WTC11 (cell line): ENCODE results near the gene ABHD15. TPM values are rescaled to one million over a fixed set of nuclear protein-coding genes. Genes with fewer than 3 reads are reported as not detected.

Experiments used
- ATAC-seq: fragments of 200-7000 bp; cut with Tn5 transposase; 2 replicates; pipeline ENCODE4 v1.10.0; 2021; ENCODE audit warnings: mild to moderate bottlenecking, moderate library complexity
- CTCF ChIA-PET: fragments of 300-600 bp; sonication (Branson Sonifier 250); formaldehyde crosslinking; loops from one replicate; lab custom pipeline; 2021; ENCODE audit warnings: antibody characterized with exemption; lab: Charles Lee
- POLR2A ChIA-PET: fragments of 350-600 bp; sonication (Branson Sonifier 250); formaldehyde crosslinking; loops from one replicate; lab custom pipeline; 2021; ENCODE audit warnings: antibody characterized with exemption; lab: Charles Lee
- DNase-seq: peaks from one replicate; pipeline ENCODE4 v3.0.0; 2021; ENCODE audit warnings: low spot score
- H3K27ac Mint-ChIP-seq: 2 replicates; pipeline ENCODE4 v1.8.0; 2021; ENCODE audit warnings: mixed read lengths
- H3K27me3 Mint-ChIP-seq: 2 replicates; pipeline ENCODE4 v1.8.0; 2021; ENCODE audit warnings: low read depth, mild to moderate bottlenecking, moderate library complexity, mixed read lengths
- H3K36me3 Mint-ChIP-seq: 2 replicates; pipeline ENCODE4 v1.8.0; 2021; ENCODE audit warnings: mixed read lengths
- H3K4me1 Mint-ChIP-seq: 2 replicates; pipeline ENCODE4 v1.8.0; 2022; ENCODE audit warnings: mixed read lengths
- H3K4me3 Mint-ChIP-seq: 2 replicates; pipeline ENCODE4 v1.8.0; 2021; ENCODE audit warnings: mild to moderate bottlenecking, moderate library complexity, mixed read lengths
- H3K9me3 Mint-ChIP-seq: 2 replicates; pipeline ENCODE4 v1.8.0; 2021; ENCODE audit warnings: mixed read lengths
- ETV6 ChIP-seq: sonication (generic); formaldehyde crosslinking; IDR thresholded peaks from 2 replicates; pipeline ENCODE4 v1.8.1; 2022; ENCODE audit warnings: mild to moderate bottlenecking, missing genetic modification reagents
- JAZF1 ChIP-seq: fragments of 250-450 bp; sonication (Bioruptor Pico); IDR thresholded peaks from 2 replicates; pipeline ENCODE4 v1.9.0; 2021; ENCODE audit warnings: moderate library complexity, mild to moderate bottlenecking, inconsistent platforms
- KAT7 ChIP-seq: sonication (generic); formaldehyde crosslinking; IDR thresholded peaks from 2 replicates; pipeline ENCODE4 v1.8.1; 2023; ENCODE audit warnings: missing genetic modification reagents, mild to moderate bottlenecking, borderline replicate concordance
- NFATC4 ChIP-seq: fragments of 250-450 bp; sonication (Bioruptor Pico); IDR thresholded peaks from 2 replicates; pipeline ENCODE4 v1.9.0; 2021; ENCODE audit warnings: mild to moderate bottlenecking
- SMAD4 ChIP-seq: sonication (generic); formaldehyde crosslinking; IDR thresholded peaks from 2 replicates; pipeline ENCODE4 v1.8.0; 2022; ENCODE audit warnings: mild to moderate bottlenecking, missing genetic modification reagents
- SP1 ChIP-seq: sonication (generic); formaldehyde crosslinking; conservative IDR thresholded peaks from 2 replicates; pipeline ENCODE4 v1.8.1; 2022; ENCODE audit warnings: missing genetic modification reagents
- TCF7 ChIP-seq: sonication (generic); formaldehyde crosslinking; IDR thresholded peaks from 2 replicates; pipeline ENCODE4 v1.8.0; 2022; ENCODE audit warnings: mild to moderate bottlenecking, low read depth, missing genetic modification reagents, moderate library complexity
- ZNF232 ChIP-seq: sonication (generic); formaldehyde crosslinking; IDR thresholded peaks from 2 replicates; pipeline ENCODE4 v1.8.0; 2022; ENCODE audit warnings: mild to moderate bottlenecking, missing genetic modification reagents
- ZNF396 ChIP-seq: fragments of 250-450 bp; sonication (Bioruptor Pico); IDR thresholded peaks from 2 replicates; pipeline ENCODE4 v1.8.0; 2021; ENCODE audit warnings: mild to moderate bottlenecking, moderate library complexity, borderline replicate concordance
- ZNF423 ChIP-seq: fragments of 250-450 bp; sonication (Bioruptor Pico); IDR thresholded peaks from 2 replicates; pipeline ENCODE4 v2.1.2; 2022; ENCODE audit warnings: mild to moderate bottlenecking, moderate library complexity
- total RNA-seq: library from RNA; stranded (reverse); gene quantifications from 3 replicates; pipeline ENCODE4 v1.2.3, GENCODE V29; 2021
- TF ChIP-seq, protein P1 (sequence below): sonication (generic); formaldehyde crosslinking; IDR thresholded peaks from 2 replicates; pipeline ENCODE4 v1.8.0; 2022; ENCODE audit warnings: mild to moderate bottlenecking, missing genetic modification reagents
- TF ChIP-seq, protein P2 (sequence below): fragments of 250-450 bp; sonication (Bioruptor Pico); IDR thresholded peaks from 2 replicates; pipeline ENCODE4 v1.9.0; 2021; ENCODE audit warnings: moderate library complexity, mild to moderate bottlenecking, inconsistent platforms, borderline replicate concordance
- TF ChIP-seq, protein P3 (sequence below): sonication (generic); formaldehyde crosslinking; IDR thresholded peaks from 2 replicates; pipeline ENCODE4 v1.8.0; 2022; ENCODE audit warnings: missing genetic modification reagents
- TF ChIP-seq, protein P4 (sequence below): fragments of 250-450 bp; sonication (Bioruptor Pico); IDR thresholded peaks from 2 replicates; pipeline ENCODE4 v2.1.2; 2022; ENCODE audit warnings: mild to moderate bottlenecking, moderate library complexity
- TF ChIP-seq, protein P5 (sequence below): sonication (generic); formaldehyde crosslinking; IDR thresholded peaks from 2 replicates; pipeline ENCODE4 v1.8.0; 2023; ENCODE audit warnings: missing genetic modification reagents
- TF ChIP-seq, protein P6 (sequence below): sonication (generic); formaldehyde crosslinking; IDR thresholded peaks from 2 replicates; pipeline ENCODE4 v1.8.1; 2023; ENCODE audit warnings: mild to moderate bottlenecking, moderate library complexity, missing genetic modification reagents
- TF ChIP-seq, protein P7 (sequence below): sonication (generic); formaldehyde crosslinking; IDR thresholded peaks from 2 replicates; pipeline ENCODE4 v1.8.1; 2022; ENCODE audit warnings: missing genetic modification reagents, borderline replicate concordance

The ABHD15 gene
- total RNA-seq, 1 experiment from 2014 or later = 2.8 TPM

DNA sequence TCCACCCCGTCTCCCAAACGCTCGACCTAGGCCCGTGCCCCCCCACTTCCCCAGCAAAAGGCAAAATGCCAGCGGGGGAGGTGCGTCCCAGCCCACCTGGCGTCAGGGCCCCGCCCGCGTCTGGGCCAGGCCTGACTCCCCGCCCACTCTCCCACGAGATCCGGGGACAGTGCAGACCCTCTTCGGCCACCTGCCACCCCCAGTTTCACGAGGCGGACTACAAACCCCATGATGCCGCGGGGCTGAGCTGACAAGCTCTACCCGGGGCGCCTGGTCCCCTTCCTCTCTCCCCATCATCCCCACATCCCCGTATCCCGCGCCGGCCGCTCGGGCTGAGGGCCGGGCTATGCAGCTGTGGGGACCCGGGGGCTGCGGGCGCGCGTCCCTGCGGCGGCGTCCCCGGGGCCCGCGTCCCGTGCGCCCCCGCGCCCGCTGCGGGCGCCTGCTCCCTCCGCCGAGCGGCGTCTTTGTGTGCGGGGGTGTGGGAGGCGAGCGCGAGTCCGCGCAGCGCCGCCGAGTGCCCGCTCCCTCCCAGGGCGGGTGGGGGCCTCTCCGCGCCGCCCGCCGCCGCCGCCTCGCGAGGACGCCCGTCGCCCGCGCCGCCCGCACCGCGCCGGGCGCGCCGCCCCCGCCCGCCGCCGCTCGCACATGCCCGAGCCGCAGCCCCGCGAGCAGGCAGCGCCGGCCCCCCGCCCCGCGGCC, 26.2 kb upstream of the ABHD15 start, which contains the start of gene ANKRD13B:
TSS of gene ANKRD13B (plus strand) at position 283 of the 702 bp plus-strand sequence. CDS start 490 bp downstream, outside the sequence.
- ATAC-seq (no peak), DNase-seq (peak; percentile 71)
- peak within 1 kb of the TSS; percentile 91 for H3K27ac Mint-ChIP-seq
- ChIA-PET CTCF (interaction anchor here (0.9 to 4.7 kb wide), 20 partner anchors 9 to 447 kb away, joined by 3 to 272 read pairs (median 8); partner anchors contain the start of genes ABHD15, CORO6, SSH2 and TP53I13), POLR2A (interaction anchor here (0.6 to 3.1 kb wide), 4 partner anchors 20 to 40 kb away, joined by 3 to 12 read pairs (median 4); partner anchors contain the start of gene ABHD15)
- no peaks in the 10 kb centered on the region for H3K36me3 Mint-ChIP-seq
- TF ChIP-seq ZNF396 (CRISPR knock-in tag) = no peak
- TF ChIP-seq, protein P1, sequence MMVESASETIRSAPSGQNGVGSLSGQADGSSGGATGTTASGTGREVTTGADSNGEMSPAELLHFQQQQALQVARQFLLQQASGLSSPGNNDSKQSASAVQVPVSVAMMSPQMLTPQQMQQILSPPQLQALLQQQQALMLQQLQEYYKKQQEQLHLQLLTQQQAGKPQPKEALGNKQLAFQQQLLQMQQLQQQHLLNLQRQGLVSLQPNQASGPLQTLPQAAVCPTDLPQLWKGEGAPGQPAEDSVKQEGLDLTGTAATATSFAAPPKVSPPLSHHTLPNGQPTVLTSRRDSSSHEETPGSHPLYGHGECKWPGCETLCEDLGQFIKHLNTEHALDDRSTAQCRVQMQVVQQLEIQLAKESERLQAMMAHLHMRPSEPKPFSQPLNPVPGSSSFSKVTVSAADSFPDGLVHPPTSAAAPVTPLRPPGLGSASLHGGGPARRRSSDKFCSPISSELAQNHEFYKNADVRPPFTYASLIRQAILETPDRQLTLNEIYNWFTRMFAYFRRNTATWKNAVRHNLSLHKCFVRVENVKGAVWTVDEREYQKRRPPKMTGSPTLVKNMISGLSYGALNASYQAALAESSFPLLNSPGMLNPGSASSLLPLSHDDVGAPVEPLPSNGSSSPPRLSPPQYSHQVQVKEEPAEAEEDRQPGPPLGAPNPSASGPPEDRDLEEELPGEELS (CRISPR knock-in tag) = peak; percentile 52; the same call in 1 of the 2 replicates
- TF ChIP-seq, protein P2, sequence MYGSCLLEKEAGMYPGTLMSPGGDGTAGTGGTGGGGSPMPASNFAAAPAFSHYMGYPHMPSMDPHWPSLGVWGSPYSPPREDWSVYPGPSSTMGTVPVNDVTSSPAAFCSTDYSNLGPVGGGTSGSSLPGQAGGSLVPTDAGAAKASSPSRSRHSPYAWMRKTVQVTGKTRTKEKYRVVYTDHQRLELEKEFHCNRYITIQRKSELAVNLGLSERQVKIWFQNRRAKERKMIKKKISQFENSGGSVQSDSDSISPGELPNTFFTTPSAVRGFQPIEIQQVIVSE (CRISPR knock-in tag) = no peak
- TF ChIP-seq KAT7 (CRISPR knock-in tag) = no peak
- H3K27me3 Mint-ChIP-seq = peaks cover 4% of the 10 kb centered on the region; the same call in 1 of the 2 replicates
- no peaks in the 10 kb centered on the region for H3K9me3 Mint-ChIP-seq
- H3K4me1 Mint-ChIP-seq = peaks cover 55% of the 10 kb centered on the region
- peak within 1 kb of the TSS; percentile 87 for H3K4me3 Mint-ChIP-seq

DNA sequence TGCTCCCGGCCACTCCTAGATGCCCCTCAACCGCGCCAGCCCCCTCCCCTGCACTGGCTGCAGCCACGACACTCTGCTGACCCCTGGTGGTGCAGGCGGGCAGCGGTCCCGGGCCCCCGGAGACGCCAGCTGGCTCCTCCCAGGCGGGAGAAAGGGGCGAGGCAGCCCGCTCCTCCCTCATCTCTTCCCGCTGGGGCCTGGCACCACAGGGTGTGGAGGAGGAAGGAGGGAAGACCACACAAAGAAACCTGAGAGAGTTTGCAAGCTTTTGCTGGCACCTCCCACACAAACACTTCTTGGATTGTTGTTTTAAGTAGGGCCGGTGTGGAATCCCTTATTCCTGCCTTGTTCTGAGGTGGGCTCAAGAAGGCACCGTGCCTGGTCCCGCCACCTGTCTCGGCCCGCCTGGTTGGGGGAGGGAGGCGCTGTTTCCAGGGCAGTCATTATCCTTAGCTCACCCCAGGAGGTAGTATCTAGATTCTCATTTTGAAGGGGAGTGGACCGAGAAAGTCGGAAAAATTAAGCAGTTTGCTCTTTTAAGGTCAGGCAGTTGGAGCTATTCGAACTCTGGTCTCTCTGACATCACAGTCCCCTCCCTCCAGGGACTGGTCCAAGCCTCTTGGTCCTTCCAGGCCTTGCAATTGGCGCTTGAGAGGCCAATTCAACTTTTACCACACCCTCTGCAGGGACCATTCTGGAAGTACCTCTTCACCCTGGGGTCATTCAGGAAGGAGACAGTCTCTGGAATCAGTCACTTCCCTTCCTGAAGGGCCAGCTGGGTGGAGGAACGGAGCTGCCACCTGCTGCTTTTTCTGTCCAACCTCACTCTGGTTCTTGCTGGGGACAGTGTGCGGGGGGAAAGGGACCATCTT, 25.1 kb upstream of the ABHD15 start:
- peak; percentile 60 for ATAC-seq
- Mint-ChIP-seq H3K27ac (peak overlapping the region; percentile 91), H3K9me3 (no peaks in the 10 kb centered on the region), H3K36me3 (no peaks in the 10 kb centered on the region), H3K4me3 (peak overlapping the region; percentile 87), H3K4me1 (peaks cover 53% of the 10 kb centered on the region), H3K27me3 (peaks cover 4% of the 10 kb centered on the region; the same call in 1 of the 2 replicates)
- peak; percentile 99 for DNase-seq
- CTCF ChIA-PET = interaction anchor here (0.6 to 4.7 kb wide), 29 partner anchors 8 to 513 kb away, joined by 3 to 272 read pairs (median 7); partner anchors contain the start of genes ABHD15, CORO6, MYO18A and SSH2
- POLR2A ChIA-PET = interaction anchor here (0.9 to 3.1 kb wide), 7 partner anchors 11 to 298 kb away, joined by 3 to 12 read pairs (median 3); partner anchors contain the start of genes ABHD15, NUFIP2 and TP53I13
- TF ChIP-seq, protein P3, sequence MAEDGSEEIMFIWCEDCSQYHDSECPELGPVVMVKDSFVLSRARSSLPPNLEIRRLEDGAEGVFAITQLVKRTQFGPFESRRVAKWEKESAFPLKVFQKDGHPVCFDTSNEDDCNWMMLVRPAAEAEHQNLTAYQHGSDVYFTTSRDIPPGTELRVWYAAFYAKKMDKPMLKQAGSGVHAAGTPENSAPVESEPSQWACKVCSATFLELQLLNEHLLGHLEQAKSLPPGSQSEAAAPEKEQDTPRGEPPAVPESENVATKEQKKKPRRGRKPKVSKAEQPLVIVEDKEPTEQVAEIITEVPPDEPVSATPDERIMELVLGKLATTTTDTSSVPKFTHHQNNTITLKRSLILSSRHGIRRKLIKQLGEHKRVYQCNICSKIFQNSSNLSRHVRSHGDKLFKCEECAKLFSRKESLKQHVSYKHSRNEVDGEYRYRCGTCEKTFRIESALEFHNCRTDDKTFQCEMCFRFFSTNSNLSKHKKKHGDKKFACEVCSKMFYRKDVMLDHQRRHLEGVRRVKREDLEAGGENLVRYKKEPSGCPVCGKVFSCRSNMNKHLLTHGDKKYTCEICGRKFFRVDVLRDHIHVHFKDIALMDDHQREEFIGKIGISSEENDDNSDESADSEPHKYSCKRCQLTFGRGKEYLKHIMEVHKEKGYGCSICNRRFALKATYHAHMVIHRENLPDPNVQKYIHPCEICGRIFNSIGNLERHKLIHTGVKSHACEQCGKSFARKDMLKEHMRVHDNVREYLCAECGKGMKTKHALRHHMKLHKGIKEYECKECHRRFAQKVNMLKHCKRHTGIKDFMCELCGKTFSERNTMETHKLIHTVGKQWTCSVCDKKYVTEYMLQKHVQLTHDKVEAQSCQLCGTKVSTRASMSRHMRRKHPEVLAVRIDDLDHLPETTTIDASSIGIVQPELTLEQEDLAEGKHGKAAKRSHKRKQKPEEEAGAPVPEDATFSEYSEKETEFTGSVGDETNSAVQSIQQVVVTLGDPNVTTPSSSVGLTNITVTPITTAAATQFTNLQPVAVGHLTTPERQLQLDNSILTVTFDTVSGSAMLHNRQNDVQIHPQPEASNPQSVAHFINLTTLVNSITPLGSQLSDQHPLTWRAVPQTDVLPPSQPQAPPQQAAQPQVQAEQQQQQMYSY (CRISPR knock-in tag) = no peak
- TF ChIP-seq SMAD4 (no peak), ZNF232 (CRISPR knock-in tag) (no peak), NFATC4 (CRISPR knock-in tag) (no peak), SP1 (CRISPR knock-in tag) (peak; percentile 76), ETV6 (CRISPR knock-in tag) (no peak), TCF7 (no peak), ZNF423 (CRISPR knock-in tag) (0 out of 2 replicates have a peak, but pooled peaks have one; percentile 50), JAZF1 (CRISPR knock-in tag) (no peak)
- TF ChIP-seq, protein P4, sequence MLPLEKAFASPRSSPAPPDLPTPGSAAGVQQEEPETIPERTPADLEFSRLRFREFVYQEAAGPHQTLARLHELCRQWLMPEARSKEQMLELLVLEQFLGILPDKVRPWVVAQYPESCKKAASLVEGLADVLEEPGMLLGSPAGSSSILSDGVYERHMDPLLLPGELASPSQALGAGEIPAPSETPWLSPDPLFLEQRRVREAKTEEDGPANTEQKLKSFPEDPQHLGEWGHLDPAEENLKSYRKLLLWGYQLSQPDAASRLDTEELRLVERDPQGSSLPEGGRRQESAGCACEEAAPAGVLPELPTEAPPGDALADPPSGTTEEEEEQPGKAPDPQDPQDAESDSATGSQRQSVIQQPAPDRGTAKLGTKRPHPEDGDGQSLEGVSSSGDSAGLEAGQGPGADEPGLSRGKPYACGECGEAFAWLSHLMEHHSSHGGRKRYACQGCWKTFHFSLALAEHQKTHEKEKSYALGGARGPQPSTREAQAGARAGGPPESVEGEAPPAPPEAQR (CRISPR knock-in tag) = no peak
- TF ChIP-seq, protein P5, sequence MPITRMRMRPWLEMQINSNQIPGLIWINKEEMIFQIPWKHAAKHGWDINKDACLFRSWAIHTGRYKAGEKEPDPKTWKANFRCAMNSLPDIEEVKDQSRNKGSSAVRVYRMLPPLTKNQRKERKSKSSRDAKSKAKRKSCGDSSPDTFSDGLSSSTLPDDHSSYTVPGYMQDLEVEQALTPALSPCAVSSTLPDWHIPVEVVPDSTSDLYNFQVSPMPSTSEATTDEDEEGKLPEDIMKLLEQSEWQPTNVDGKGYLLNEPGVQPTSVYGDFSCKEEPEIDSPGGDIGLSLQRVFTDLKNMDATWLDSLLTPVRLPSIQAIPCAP (CRISPR knock-in tag) = no peak
- TF ChIP-seq, protein P6, sequence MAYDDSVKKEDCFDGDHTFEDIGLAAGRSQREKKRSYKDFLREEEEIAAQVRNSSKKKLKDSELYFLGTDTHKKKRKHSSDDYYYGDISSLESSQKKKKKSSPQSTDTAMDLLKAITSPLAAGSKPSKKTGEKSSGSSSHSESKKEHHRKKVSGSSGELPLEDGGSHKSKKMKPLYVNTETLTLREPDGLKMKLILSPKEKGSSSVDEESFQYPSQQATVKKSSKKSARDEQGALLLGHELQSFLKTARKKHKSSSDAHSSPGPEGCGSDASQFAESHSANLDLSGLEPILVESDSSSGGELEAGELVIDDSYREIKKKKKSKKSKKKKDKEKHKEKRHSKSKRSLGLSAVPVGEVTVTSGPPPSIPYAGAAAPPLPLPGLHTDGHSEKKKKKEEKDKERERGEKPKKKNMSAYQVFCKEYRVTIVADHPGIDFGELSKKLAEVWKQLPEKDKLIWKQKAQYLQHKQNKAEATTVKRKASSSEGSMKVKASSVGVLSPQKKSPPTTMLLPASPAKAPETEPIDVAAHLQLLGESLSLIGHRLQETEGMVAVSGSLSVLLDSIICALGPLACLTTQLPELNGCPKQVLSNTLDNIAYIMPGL (CRISPR knock-in tag) = peak; percentile 67; the same call in 1 of the 2 replicates
- TF ChIP-seq, protein P2 (CRISPR knock-in tag) = no peak
- TF ChIP-seq, protein P7, sequence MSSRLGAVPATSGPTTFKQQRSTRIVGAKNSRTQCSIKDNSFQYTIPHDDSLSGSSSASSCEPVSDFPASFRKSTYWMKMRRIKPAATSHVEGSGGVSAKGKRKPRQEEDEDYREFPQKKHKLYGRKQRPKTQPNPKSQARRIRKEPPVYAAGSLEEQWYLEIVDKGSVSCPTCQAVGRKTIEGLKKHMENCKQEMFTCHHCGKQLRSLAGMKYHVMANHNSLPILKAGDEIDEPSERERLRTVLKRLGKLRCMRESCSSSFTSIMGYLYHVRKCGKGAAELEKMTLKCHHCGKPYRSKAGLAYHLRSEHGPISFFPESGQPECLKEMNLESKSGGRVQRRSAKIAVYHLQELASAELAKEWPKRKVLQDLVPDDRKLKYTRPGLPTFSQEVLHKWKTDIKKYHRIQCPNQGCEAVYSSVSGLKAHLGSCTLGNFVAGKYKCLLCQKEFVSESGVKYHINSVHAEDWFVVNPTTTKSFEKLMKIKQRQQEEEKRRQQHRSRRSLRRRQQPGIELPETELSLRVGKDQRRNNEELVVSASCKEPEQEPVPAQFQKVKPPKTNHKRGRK (CRISPR knock-in tag) = no peak
